Measurements from ENCODE around the gene GPC5. TPM values are rescaled to one million over a fixed set of nuclear protein-coding genes. Genes with fewer than 3 reads are reported as not detected.

The GPC5 gene
- total and polyA plus RNA-seq, 4 donors = 0.51 to 22.4 (median 2.0) TPM

DNA sequence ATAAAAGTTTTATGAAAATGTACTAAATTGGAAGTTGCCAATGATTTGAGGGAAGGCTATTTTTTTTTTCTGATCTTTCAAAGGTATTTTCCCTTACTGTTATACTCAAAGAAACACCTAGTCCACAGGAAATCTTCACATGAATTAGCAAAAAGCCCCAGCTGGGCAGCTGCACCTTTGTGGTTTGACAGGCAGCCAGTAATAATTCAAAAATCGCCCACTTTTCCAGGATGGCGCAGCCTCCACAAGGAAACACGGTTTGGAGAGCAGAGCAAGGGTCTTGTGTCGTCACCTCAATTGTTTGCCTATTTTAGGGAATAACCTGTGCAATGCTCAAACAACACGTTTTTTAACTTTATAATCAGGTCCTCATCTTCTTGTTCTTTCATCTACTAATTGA lies 1503.3 kb downstream of the GPC5 start:
- Histone ChIP-seq H3K36me3 (ENCODE audit: control insufficient read depth in 4 of 4, insufficient read depth in 3 of 4, low read depth in 1 of 4, low read length in 3 of 4) (no peaks in the 10 kb centered on the region), H3K27ac (ENCODE audit: low read depth in 1 of 2, low read length in 2 of 2) (no peak overlapping the region), H3K4me1 (ENCODE audit: control insufficient read depth in 4 of 4, insufficient read depth in 4 of 4, low read length in 3 of 4) (no peaks in the 10 kb centered on the region), H3K4me3 (ENCODE audit: low read depth in 1 of 3, low read length in 3 of 3) (no peak overlapping the region), H3K27me3 (ENCODE audit: control insufficient read depth in 4 of 4, insufficient read depth in 4 of 4, low read length in 3 of 4) (peaks cover 0 to 3% (median 0%) of the 10 kb centered on the region in 4 donors), H3K9me3 (ENCODE audit: control insufficient read depth in 4 of 4, low read length in 3 of 4) (peaks cover 0 to 5% (median under 1%) of the 10 kb centered on the region in 4 donors), H3K9ac (ENCODE audit: low read depth in 1 of 2, low read length in 2 of 2) (no peak overlapping the region)
- DNase-seq (ENCODE audit: low spot score) = no peak
- 56% methylated on average over 5 of the region's 5 CpGs for WGBS
- no peak for TF ChIP-seq HNF4G (IDR thresholded peaks at IDR 0.05)
- no peak for TF ChIP-seq SP1 (IDR thresholded peaks at IDR 0.05)
- no peak for TF ChIP-seq JUND (IDR thresholded peaks at IDR 0.05)
- TF ChIP-seq, protein P1, sequence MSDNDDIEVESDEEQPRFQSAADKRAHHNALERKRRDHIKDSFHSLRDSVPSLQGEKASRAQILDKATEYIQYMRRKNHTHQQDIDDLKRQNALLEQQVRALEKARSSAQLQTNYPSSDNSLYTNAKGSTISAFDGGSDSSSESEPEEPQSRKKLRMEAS (IDR thresholded peaks at IDR 0.05) = no peak
- no peak for TF ChIP-seq REST (IDR thresholded peaks at IDR 0.05)
- TF ChIP-seq ZBTB33 (IDR thresholded peaks at IDR 0.05) = no peak
- no peak for TF ChIP-seq YY1 (IDR thresholded peaks at IDR 0.05)
- TF ChIP-seq FOXA2 (IDR thresholded peaks at IDR 0.05) = no peak
- TF ChIP-seq TAF1 (conservative IDR thresholded peaks at IDR 0.05) = no peak
- TF ChIP-seq HNF4A (conservative IDR thresholded peaks at IDR 0.05) = no peak
- no peak for TF ChIP-seq RXRA (IDR thresholded peaks at IDR 0.05)
- no peak for TF ChIP-seq FOXA1 (IDR thresholded peaks at IDR 0.05)
- no peak for TF ChIP-seq EGR1 (IDR thresholded peaks at IDR 0.05; ENCODE audit: low read depth in 2 of 2)
- no peak for TF ChIP-seq GABPA (IDR thresholded peaks at IDR 0.05 in 1 of 2, conservative IDR thresholded peaks at IDR 0.05 in 1 of 2)
- no peak for TF ChIP-seq CTCF (IDR thresholded peaks at IDR 0.05; ENCODE audit: low read depth, low read length, missing input control)
- TF ChIP-seq, protein P2, sequence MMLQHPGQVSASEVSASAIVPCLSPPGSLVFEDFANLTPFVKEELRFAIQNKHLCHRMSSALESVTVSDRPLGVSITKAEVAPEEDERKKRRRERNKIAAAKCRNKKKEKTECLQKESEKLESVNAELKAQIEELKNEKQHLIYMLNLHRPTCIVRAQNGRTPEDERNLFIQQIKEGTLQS (IDR thresholded peaks at IDR 0.05) = no peak
- no peak for TF ChIP-seq NR2F2 (IDR thresholded peaks at IDR 0.05)
- no peak for TF ChIP-seq RAD21 (IDR thresholded peaks at IDR 0.05)
